K562 (cell line): Measurements from ENCODE around the gene ARHGAP42. TPM values are rescaled to one million over a fixed set of nuclear protein-coding genes. Genes with fewer than 3 reads are reported as not detected.

ENCODE experiments used
- CREM ChIP-seq: IDR thresholded peaks from 2 replicates; pipeline ENCODE4 v1.6.1; 2014; ENCODE audit warnings: antibody characterized with exemption, low read depth
- DPF2 ChIP-seq: fragments of 450-650 bp; IDR thresholded peaks from 2 replicates; pipeline ENCODE4 v1.6.1; 2016
- HIVEP1 ChIP-seq: fragments of 250-450 bp; sonication (Bioruptor Pico); IDR thresholded peaks from 2 replicates; pipeline ENCODE4 v1.4.0; 2020; ENCODE audit warnings: mild to moderate bottlenecking
- MYC ChIP-seq, 2 experiments: fragments of 250-450 bp in 1 of 2; sonication (Bioruptor Pico) in 1 of 2; IDR thresholded peaks; 2 replicates each; pipeline versions ENCODE4 v1.5.1 to v1.6.1; 2012 to 2021; ENCODE audit warnings: low read depth in 2 of 2, borderline replicate concordance in 1 of 2, improper control_type of control experiment in 1 of 2, low read length in 1 of 2, mild to moderate bottlenecking in 1 of 2, moderate library complexity in 1 of 2
- RFX1 ChIP-seq: fragments of 450-650 bp; IDR thresholded peaks from 2 replicates; pipeline ENCODE4 v1.6.1; 2016; ENCODE audit warnings: mild to moderate bottlenecking, moderate library complexity
- SNIP1 ChIP-seq: fragments of 450-650 bp; IDR thresholded peaks from 2 replicates; pipeline ENCODE4 v1.7.1; 2017; ENCODE audit warnings: low read depth, mild to moderate bottlenecking
- TARDBP ChIP-seq: fragments of 450-650 bp; IDR thresholded peaks from 2 replicates; pipeline ENCODE4 v1.6.1; 2016
- ZC3H8 ChIP-seq: fragments of 450-650 bp; IDR thresholded peaks from 2 replicates; pipeline ENCODE4 v1.6.1; 2017
- polyA plus RNA-seq, 8 experiments: library from polyadenylated mRNA; depleted of rRNA in 4 of 8; stranded (reverse) in 5 of 8; unstranded in 3 of 8; fragments of >200 nt; fragmentation: Nextera tagmentation in 2 of 8; fragmentation: Illumina TruSeq in 1 of 8; extraction: Ambion mirVana in 2 of 8; extraction: Trizol in 1 of 8; gene quantifications; 2 replicates each; pipeline versions ENCODE4 v1.2.1 to v1.2.3, GENCODE V29; 2011 to 2014; ENCODE audit warnings: inconsistent platforms in 1 of 8, missing spikeins in 1 of 8
- total RNA-seq, 7 experiments: library from RNA; depleted of rRNA in 6 of 7; stranded (reverse); fragments of >200 nt in 6 of 7; fragmentation: Illumina TruSeq in 2 of 7; extraction: Trizol in 2 of 7; gene quantifications; 2 replicates each; pipeline versions ENCODE4 v1.2.1 to v1.2.3, GENCODE V29; 2011 to 2021; ENCODE audit warnings: low replicate concordance in 1 of 7
- TF ChIP-seq, protein P1 (sequence below): fragments of 450-650 bp; IDR thresholded peaks from 2 replicates; pipeline ENCODE4 v1.6.1; 2016; ENCODE audit warnings: low read depth

Gene ARHGAP42
- total and polyA plus RNA-seq, 9 of the 15 experiments (the other 6 are each of a cell fraction or from before 2014, with no cell fraction given), result 0.95 to 6.1 (median 2.4) TPM

- TF ChIP-seq, protein P1, sequence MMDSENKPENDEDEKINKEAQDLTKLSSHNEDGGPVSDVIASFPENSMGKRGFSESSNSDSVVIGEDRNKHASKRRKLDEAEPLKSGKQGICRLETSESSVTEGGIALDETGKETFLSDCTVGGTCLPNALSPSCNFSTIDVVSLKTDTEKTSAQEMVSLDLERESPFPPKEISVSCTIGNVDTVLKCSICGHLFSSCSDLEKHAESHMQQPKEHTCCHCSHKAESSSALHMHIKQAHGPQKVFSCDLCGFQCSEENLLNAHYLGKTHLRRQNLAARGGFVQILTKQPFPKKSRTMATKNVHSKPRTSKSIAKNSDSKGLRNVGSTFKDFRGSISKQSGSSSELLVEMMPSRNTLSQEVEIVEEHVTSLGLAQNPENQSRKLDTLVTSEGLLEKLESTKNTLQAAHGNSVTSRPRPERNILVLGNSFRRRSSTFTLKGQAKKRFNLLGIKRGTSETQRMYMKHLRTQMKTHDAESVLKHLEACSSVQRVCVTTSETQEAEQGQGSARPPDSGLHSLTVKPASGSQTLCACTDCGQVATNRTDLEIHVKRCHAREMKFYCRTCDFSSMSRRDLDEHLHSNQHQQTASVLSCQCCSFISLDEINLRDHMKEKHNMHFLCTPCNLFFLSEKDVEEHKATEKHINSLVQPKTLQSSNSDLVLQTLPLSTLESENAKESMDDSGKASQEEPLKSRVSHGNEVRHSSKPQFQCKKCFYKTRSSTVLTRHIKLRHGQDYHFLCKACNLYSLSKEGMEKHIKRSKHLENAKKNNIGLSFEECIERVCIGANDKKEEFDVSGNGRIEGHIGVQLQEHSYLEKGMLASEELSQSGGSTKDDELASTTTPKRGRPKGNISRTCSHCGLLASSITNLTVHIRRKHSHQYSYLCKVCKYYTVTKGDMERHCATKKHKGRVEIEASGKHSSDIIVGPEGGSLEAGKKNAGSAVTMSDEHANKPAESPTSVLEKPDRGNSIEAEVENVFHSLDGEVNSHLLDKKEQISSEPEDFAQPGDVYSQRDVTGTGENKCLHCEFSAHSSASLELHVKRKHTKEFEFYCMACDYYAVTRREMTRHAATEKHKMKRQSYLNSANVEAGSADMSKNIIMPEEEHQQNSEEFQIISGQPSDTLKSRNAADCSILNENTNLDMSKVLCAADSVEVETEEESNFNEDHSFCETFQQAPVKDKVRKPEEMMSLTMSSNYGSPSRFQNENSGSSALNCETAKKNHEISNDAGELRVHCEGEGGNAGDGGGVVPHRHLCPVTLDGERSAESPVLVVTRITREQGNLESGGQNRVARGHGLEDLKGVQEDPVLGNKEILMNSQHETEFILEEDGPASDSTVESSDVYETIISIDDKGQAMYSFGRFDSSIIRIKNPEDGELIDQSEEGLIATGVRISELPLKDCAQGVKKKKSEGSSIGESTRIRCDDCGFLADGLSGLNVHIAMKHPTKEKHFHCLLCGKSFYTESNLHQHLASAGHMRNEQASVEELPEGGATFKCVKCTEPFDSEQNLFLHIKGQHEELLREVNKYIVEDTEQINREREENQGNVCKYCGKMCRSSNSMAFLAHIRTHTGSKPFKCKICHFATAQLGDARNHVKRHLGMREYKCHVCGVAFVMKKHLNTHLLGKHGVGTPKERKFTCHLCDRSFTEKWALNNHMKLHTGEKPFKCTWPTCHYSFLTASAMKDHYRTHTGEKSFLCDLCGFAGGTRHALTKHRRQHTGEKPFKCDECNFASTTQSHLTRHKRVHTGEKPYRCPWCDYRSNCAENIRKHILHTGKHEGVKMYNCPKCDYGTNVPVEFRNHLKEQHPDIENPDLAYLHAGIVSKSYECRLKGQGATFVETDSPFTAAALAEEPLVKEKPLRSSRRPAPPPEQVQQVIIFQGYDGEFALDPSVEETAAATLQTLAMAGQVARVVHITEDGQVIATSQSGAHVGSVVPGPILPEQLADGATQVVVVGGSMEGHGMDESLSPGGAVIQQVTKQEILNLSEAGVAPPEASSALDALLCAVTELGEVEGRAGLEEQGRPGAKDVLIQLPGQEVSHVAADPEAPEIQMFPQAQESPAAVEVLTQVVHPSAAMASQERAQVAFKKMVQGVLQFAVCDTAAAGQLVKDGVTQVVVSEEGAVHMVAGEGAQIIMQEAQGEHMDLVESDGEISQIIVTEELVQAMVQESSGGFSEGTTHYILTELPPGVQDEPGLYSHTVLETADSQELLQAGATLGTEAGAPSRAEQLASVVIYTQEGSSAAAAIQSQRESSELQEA, result no peak
- TF ChIP-seq DPF2 (no peak), ZC3H8 (no peak), TARDBP (no peak), CREM (no peak), HIVEP1 (CRISPR knock-in tag) (no peak), RFX1 (no peak), SNIP1 (no peak), MYC (IDR thresholded peaks at IDR 0.05; ENCODE audit: low read depth, low read length) (no peak), MYC (CRISPR knock-in tag; IDR thresholded peaks at IDR 0.05; ENCODE audit: borderline replicate concordance, low read depth) (no peak)
These were observed 53.4 kb downstream of the ARHGAP42 start (continued) for GRCh38 chr11:100740440-100740839.
